Measurements from ENCODE around the gene NKAIN1.
A peak's percentile ranks its signal among the peaks of the same experiment; 100 is the strongest.
"Not testable (repeated sequence)": the region's sequence is repeated elsewhere in the genome, so short reads cannot be mapped to it uniquely, and the experiment has no call there.

The NKAIN1 gene

GRCh38 chr1:31239653-31240241, at the start of gene NKAIN1:
NKAIN1 (minus strand) TSS chr1:31239887; CDS start chr1:31239547, 340 bp downstream.
- DNase-seq = peak; percentile 75

- no peak for DNase-seq
These were observed 49.3 kb upstream of the NKAIN1 start for GRCh38 chr1:31289021-31289420.

- DNase-seq = not testable (repeated sequence)
These were observed 48.1 kb upstream of the NKAIN1 start for GRCh38 chr1:31287791-31288190.

- DNase-seq = not testable (repeated sequence)
These were observed 42.7 kb upstream of the NKAIN1 start for GRCh38 chr1:31282426-31282825.

- no peak for DNase-seq
These were observed 33.9 kb upstream of the NKAIN1 start for GRCh38 chr1:31273619-31274018.

- peak; percentile 44 for DNase-seq
These were observed 32.7 kb upstream of the NKAIN1 start for GRCh38 chr1:31272369-31272768.

- no peak for DNase-seq
These were observed 26.9 kb upstream of the NKAIN1 start for GRCh38 chr1:31266547-31266946.

- no peak for DNase-seq
These were observed 25.2 kb upstream of the NKAIN1 start for GRCh38 chr1:31264790-31265386.

GRCh38 chr1:31263408-31263807, 23.7 kb upstream of the NKAIN1 start:
- DNase-seq = no peak

GRCh38 chr1:31262393-31262792, 22.7 kb upstream of the NKAIN1 start:
- DNase-seq = not testable (repeated sequence)

GRCh38 chr1:31261916-31262315, 22.2 kb upstream of the NKAIN1 start:
- no peak for DNase-seq

GRCh38 chr1:31259746-31260145, 20.1 kb upstream of the NKAIN1 start:
- no peak for DNase-seq

GRCh38 chr1:31258581-31258980, 18.9 kb upstream of the NKAIN1 start:
- DNase-seq = no peak

- no peak for DNase-seq
These were observed 17.5 kb upstream of the NKAIN1 start for GRCh38 chr1:31257213-31257612.

GRCh38 chr1:31249854-31250253, 10.2 kb upstream of the NKAIN1 start:
- no peak for DNase-seq

- peak; percentile 16 for DNase-seq
These were observed 8.6 kb upstream of the NKAIN1 start for GRCh38 chr1:31248276-31248675.

GRCh38 chr1:31244326-31244725, 4.6 kb upstream of the NKAIN1 start:
- no peak for DNase-seq

- no peak for DNase-seq
These were observed 4.0 kb upstream of the NKAIN1 start for GRCh38 chr1:31243501-31244286.

GRCh38 chr1:31241321-31241720, 1.6 kb upstream of the NKAIN1 start:
- DNase-seq = no peak

GRCh38 chr1:31238986-31239613, 587 bp downstream of the NKAIN1 start:
- DNase-seq = peak; percentile 61

- no peak for DNase-seq
These were observed 1.1 kb downstream of the NKAIN1 start for GRCh38 chr1:31238612-31238985.

GRCh38 chr1:31234870-31235269, 4.8 kb downstream of the NKAIN1 start:
- no peak for DNase-seq

- DNase-seq = no peak
These were observed 5.5 kb downstream of the NKAIN1 start for GRCh38 chr1:31234123-31234708.
